Measurements from ENCODE around the gene RBM4B.

Gene RBM4B

GRCh38 chr11:66704659-66705360, 27.1 kb upstream of the RBM4B start:
- H3K36me3 ChIP-seq (ENCODE audit: insufficient read depth, low read length): no peaks in the 10 kb centered on the region
- H3K27me3 ChIP-seq (ENCODE audit: control insufficient read depth, insufficient read depth, low read length): peaks cover 4% of the 10 kb centered on the region
- no peak overlapping the region for H3K4me3 ChIP-seq (ENCODE audit: low read length)
- H3K4me1 ChIP-seq (ENCODE audit: control insufficient read depth, insufficient read depth, low read length): no peaks in the 10 kb centered on the region
- no peak overlapping the region for H3K4me2 ChIP-seq (ENCODE audit: low read length)
- no peaks in the 10 kb centered on the region for H3K9me3 ChIP-seq (replicated peaks; ENCODE audit: low read length)
- no peak overlapping the region for H3K9ac ChIP-seq (ENCODE audit: low read depth, low read length)

GRCh38 chr11:66701432-66702240, 23.9 kb upstream of the RBM4B start:
- Histone ChIP-seq H3K4me3 (ENCODE audit: low read length) (no peak overlapping the region), H3K9me3 (replicated peaks; ENCODE audit: low read length) (no peaks in the 10 kb centered on the region), H3K4me1 (ENCODE audit: control insufficient read depth, insufficient read depth, low read length) (no peaks in the 10 kb centered on the region), H3K9ac (ENCODE audit: low read depth, low read length) (no peak overlapping the region), H3K36me3 (ENCODE audit: insufficient read depth, low read length) (no peaks in the 10 kb centered on the region), H3K4me2 (ENCODE audit: low read length) (no peak overlapping the region), H3K27me3 (ENCODE audit: control insufficient read depth, insufficient read depth, low read length) (peaks cover 5% of the 10 kb centered on the region)

GRCh38 chr11:66700742-66701141, 23.1 kb upstream of the RBM4B start:
- no peak overlapping the region for H3K4me3 ChIP-seq (ENCODE audit: low read length)
- no peaks in the 10 kb centered on the region for H3K36me3 ChIP-seq (ENCODE audit: insufficient read depth, low read length)
- peaks cover 5% of the 10 kb centered on the region for H3K27me3 ChIP-seq (ENCODE audit: control insufficient read depth, insufficient read depth, low read length)
- H3K9me3 ChIP-seq (replicated peaks; ENCODE audit: low read length): no peaks in the 10 kb centered on the region
- no peaks in the 10 kb centered on the region for H3K4me1 ChIP-seq (ENCODE audit: control insufficient read depth, insufficient read depth, low read length)
- no peak overlapping the region for H3K9ac ChIP-seq (ENCODE audit: low read depth, low read length)
- no peak overlapping the region for H3K4me2 ChIP-seq (ENCODE audit: low read length)

- no peaks in the 10 kb centered on the region for H3K9me3 ChIP-seq (replicated peaks; ENCODE audit: low read length)
- H3K9ac ChIP-seq (ENCODE audit: low read depth, low read length): no peak overlapping the region
- H3K36me3 ChIP-seq (ENCODE audit: insufficient read depth, low read length): no peaks in the 10 kb centered on the region
- no peak overlapping the region for H3K4me3 ChIP-seq (ENCODE audit: low read length)
- H3K27me3 ChIP-seq (ENCODE audit: control insufficient read depth, insufficient read depth, low read length): peaks cover 5% of the 10 kb centered on the region
- no peak overlapping the region for H3K4me2 ChIP-seq (ENCODE audit: low read length)
- no peaks in the 10 kb centered on the region for H3K4me1 ChIP-seq (ENCODE audit: control insufficient read depth, insufficient read depth, low read length)
Observed at GRCh38 chr11:66700337-66700736, 22.6 kb upstream of the RBM4B start.

- H3K27me3 ChIP-seq (ENCODE audit: control insufficient read depth, insufficient read depth, low read length): peaks cover 5% of the 10 kb centered on the region
- H3K36me3 ChIP-seq (ENCODE audit: insufficient read depth, low read length): no peaks in the 10 kb centered on the region
- H3K9ac ChIP-seq (ENCODE audit: low read depth, low read length): no peak overlapping the region
- no peaks in the 10 kb centered on the region for H3K9me3 ChIP-seq (replicated peaks; ENCODE audit: low read length)
- no peaks in the 10 kb centered on the region for H3K4me1 ChIP-seq (ENCODE audit: control insufficient read depth, insufficient read depth, low read length)
- no peak overlapping the region for H3K4me3 ChIP-seq (ENCODE audit: low read length)
- H3K4me2 ChIP-seq (ENCODE audit: low read length): no peak overlapping the region
Observed at GRCh38 chr11:66698491-66698890, 20.8 kb upstream of the RBM4B start.

- Histone ChIP-seq H3K36me3 (ENCODE audit: insufficient read depth, low read length) (no peaks in the 10 kb centered on the region), H3K4me3 (ENCODE audit: low read length) (no peak overlapping the region), H3K9ac (ENCODE audit: low read depth, low read length) (no peak overlapping the region), H3K4me1 (ENCODE audit: control insufficient read depth, insufficient read depth, low read length) (no peaks in the 10 kb centered on the region), H3K4me2 (ENCODE audit: low read length) (no peak overlapping the region), H3K27me3 (ENCODE audit: control insufficient read depth, insufficient read depth, low read length) (peaks cover 5% of the 10 kb centered on the region), H3K9me3 (replicated peaks; ENCODE audit: low read length) (no peaks in the 10 kb centered on the region)
Observed at GRCh38 chr11:66697988-66698387, 20.3 kb upstream of the RBM4B start.

- no peak overlapping the region for H3K4me3 ChIP-seq (ENCODE audit: low read length)
- no peak overlapping the region for H3K9ac ChIP-seq (ENCODE audit: low read depth, low read length)
- no peaks in the 10 kb centered on the region for H3K4me1 ChIP-seq (ENCODE audit: control insufficient read depth, insufficient read depth, low read length)
- peaks cover 5% of the 10 kb centered on the region for H3K27me3 ChIP-seq (ENCODE audit: control insufficient read depth, insufficient read depth, low read length)
- no peak overlapping the region for H3K4me2 ChIP-seq (ENCODE audit: low read length)
- no peaks in the 10 kb centered on the region for H3K9me3 ChIP-seq (replicated peaks; ENCODE audit: low read length)
- H3K36me3 ChIP-seq (ENCODE audit: insufficient read depth, low read length): no peaks in the 10 kb centered on the region
Observed at GRCh38 chr11:66696146-66696545, 18.5 kb upstream of the RBM4B start.

GRCh38 chr11:66694732-66695207, 17.1 kb upstream of the RBM4B start:
- no peaks in the 10 kb centered on the region for H3K36me3 ChIP-seq (ENCODE audit: insufficient read depth, low read length)
- H3K27me3 ChIP-seq (ENCODE audit: control insufficient read depth, insufficient read depth, low read length): peaks cover 5% of the 10 kb centered on the region
- H3K9me3 ChIP-seq (replicated peaks; ENCODE audit: low read length): no peaks in the 10 kb centered on the region
- no peak overlapping the region for H3K4me3 ChIP-seq (ENCODE audit: low read length)
- no peak overlapping the region for H3K4me2 ChIP-seq (ENCODE audit: low read length)
- H3K4me1 ChIP-seq (ENCODE audit: control insufficient read depth, insufficient read depth, low read length): no peaks in the 10 kb centered on the region
- H3K9ac ChIP-seq (ENCODE audit: low read depth, low read length): no peak overlapping the region

- Histone ChIP-seq H3K36me3 (ENCODE audit: insufficient read depth, low read length) (no peaks in the 10 kb centered on the region), H3K4me3 (ENCODE audit: low read length) (no peak overlapping the region), H3K27me3 (ENCODE audit: control insufficient read depth, insufficient read depth, low read length) (peaks cover 5% of the 10 kb centered on the region), H3K9ac (ENCODE audit: low read depth, low read length) (no peak overlapping the region), H3K9me3 (replicated peaks; ENCODE audit: low read length) (no peaks in the 10 kb centered on the region), H3K4me1 (ENCODE audit: control insufficient read depth, insufficient read depth, low read length) (no peaks in the 10 kb centered on the region), H3K4me2 (ENCODE audit: low read length) (no peak overlapping the region)
Observed at GRCh38 chr11:66694056-66694410, 16.3 kb upstream of the RBM4B start.

- Histone ChIP-seq H3K36me3 (ENCODE audit: insufficient read depth, low read length) (no peaks in the 10 kb centered on the region), H3K9ac (ENCODE audit: low read depth, low read length) (no peak overlapping the region), H3K4me2 (ENCODE audit: low read length) (no peak overlapping the region), H3K4me1 (ENCODE audit: control insufficient read depth, insufficient read depth, low read length) (no peaks in the 10 kb centered on the region), H3K9me3 (replicated peaks; ENCODE audit: low read length) (no peaks in the 10 kb centered on the region), H3K4me3 (ENCODE audit: low read length) (no peak overlapping the region), H3K27me3 (ENCODE audit: control insufficient read depth, insufficient read depth, low read length) (peaks cover 5% of the 10 kb centered on the region)
Observed at GRCh38 chr11:66693356-66694055, 15.8 kb upstream of the RBM4B start.

- H3K9ac ChIP-seq (ENCODE audit: low read depth, low read length): no peak overlapping the region
- no peak overlapping the region for H3K4me3 ChIP-seq (ENCODE audit: low read length)
- no peaks in the 10 kb centered on the region for H3K36me3 ChIP-seq (ENCODE audit: insufficient read depth, low read length)
- H3K4me1 ChIP-seq (ENCODE audit: control insufficient read depth, insufficient read depth, low read length): no peaks in the 10 kb centered on the region
- no peak overlapping the region for H3K4me2 ChIP-seq (ENCODE audit: low read length)
- H3K9me3 ChIP-seq (replicated peaks; ENCODE audit: low read length): no peaks in the 10 kb centered on the region
- H3K27me3 ChIP-seq (ENCODE audit: control insufficient read depth, insufficient read depth, low read length): peaks cover 5% of the 10 kb centered on the region
Observed at GRCh38 chr11:66692871-66693331, 15.2 kb upstream of the RBM4B start.
